Left lung (tissue), 10 donors: ENCODE results near the gene AMOTL1. TPM values are rescaled to one million over a fixed set of nuclear protein-coding genes. Genes with fewer than 3 reads are reported as not detected.

ENCODE experiments used
- ATAC-seq: fragments of 200-7000 bp; cut with Tn5 transposase; one replicate; pipeline ENCODE4 v1.9.1; 2020; ENCODE audit warnings: moderate library complexity
- DNase-seq, 4 donors: peaks; one replicate each; pipeline ENCODE4 v3.0.0-alpha.2; 2013 to 2020
- H3K27ac ChIP-seq, 2 donors: fragments of 200-600 bp; sonication (generic) in 1 of 2; one replicate each; pipeline versions ENCODE4 v1.5.0 to v1.8.0; 2020 to 2021
- H3K27me3 ChIP-seq, 2 donors: fragments of 200-600 bp; sonication (generic) in 1 of 2; one replicate each; pipeline versions ENCODE4 v1.5.0 to v1.8.0; 2020 to 2021
- H3K36me3 ChIP-seq, 2 donors: fragments of 200-600 bp; sonication (generic) in 1 of 2; one replicate each; pipeline versions ENCODE4 v1.5.0 to v1.8.0; 2020 to 2021
- H3K4me1 ChIP-seq, 2 donors: fragments of 200-600 bp; one replicate each; pipeline ENCODE4 v1.8.0; 2021
- H3K4me3 ChIP-seq, 2 donors: fragments of 200-600 bp; sonication (generic) in 1 of 2; one replicate each; pipeline versions ENCODE4 v1.5.0 to v1.8.0; 2020 to 2021; ENCODE audit warnings: mild to moderate bottlenecking in 1 of 2
- H3K9me3 ChIP-seq, 2 donors: fragments of 200-600 bp; sonication (generic) in 1 of 2; one replicate each; pipeline versions ENCODE4 v1.5.0 to v1.8.0; 2020 to 2021
- intact Hi-C, 2 donors: fragments of 100-400 bp; cut with DNase I; formaldehyde crosslinking; loops; one replicate each; pipeline versions ENCODE4 v1.11.2 to v1.14.2; 2022
- polyA plus RNA-seq, 6 donors: library from polyadenylated mRNA; unstranded; fragments of 120-200 nt; gene quantifications; one replicate each; pipeline ENCODE4 v1.2.1, GENCODE V29; 2013; ENCODE audit not compliant: insufficient read length in 6 of 6
- total RNA-seq, 2 donors: library from RNA; stranded (reverse); fragmentation: NEBNext Ultra II Directional; extraction: Animal tissue kit (Norgen Biotek cat#: 25700); gene quantifications; one replicate each; pipeline ENCODE4 v1.2.1, GENCODE V29; 2021
- TF ChIP-seq, protein P1 (sequence below), 2 donors: fragments of 200-600 bp; sonication (generic) in 1 of 2; IDR thresholded peaks; one replicate each; pipeline versions ENCODE4 v1.5.0 to v1.8.0; 2021; ENCODE audit warnings: antibody characterized with exemption in 2 of 2
- donor health status: DM: no; HTN: yes; CAD: no.
- donor health status: DM: no; HTN: no; CAD: no.

Gene AMOTL1
- total and polyA plus RNA-seq, 8 donors, result 42.7 to 67.9 (median 55.5) TPM

DNA sequence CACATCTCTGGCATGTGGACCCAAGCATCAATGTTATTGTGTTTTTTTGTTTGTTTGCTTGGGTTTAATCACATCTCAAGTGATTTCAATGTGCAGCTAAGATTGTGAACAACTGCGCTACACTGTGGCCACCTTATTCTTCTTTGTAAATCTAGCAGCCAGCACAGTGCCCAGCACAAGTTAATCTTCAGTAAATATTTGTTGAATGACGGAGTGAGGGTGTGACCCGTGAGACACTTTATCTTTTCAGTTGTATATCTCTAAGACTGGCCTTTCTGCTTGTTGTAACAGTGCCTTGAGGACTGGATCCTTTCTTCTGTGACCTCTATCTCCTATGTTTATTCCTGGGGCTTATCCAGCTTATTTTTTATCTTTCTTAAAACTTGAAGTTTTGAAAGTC, 21.4 kb upstream of the AMOTL1 start:
- peak; percentile 74 for ATAC-seq
- Histone ChIP-seq H3K4me3 (no peak overlapping the region), H3K27ac (no peak overlapping the region), H3K36me3 (no peaks in the 10 kb centered on the region), H3K9me3 (no peaks in the 10 kb centered on the region), H3K27me3 (peaks cover 0 to 2% of the 10 kb centered on the region in 2 donors), H3K4me1 (peaks cover 0 to 2% of the 10 kb centered on the region in 2 donors)
- TF ChIP-seq, protein P1, sequence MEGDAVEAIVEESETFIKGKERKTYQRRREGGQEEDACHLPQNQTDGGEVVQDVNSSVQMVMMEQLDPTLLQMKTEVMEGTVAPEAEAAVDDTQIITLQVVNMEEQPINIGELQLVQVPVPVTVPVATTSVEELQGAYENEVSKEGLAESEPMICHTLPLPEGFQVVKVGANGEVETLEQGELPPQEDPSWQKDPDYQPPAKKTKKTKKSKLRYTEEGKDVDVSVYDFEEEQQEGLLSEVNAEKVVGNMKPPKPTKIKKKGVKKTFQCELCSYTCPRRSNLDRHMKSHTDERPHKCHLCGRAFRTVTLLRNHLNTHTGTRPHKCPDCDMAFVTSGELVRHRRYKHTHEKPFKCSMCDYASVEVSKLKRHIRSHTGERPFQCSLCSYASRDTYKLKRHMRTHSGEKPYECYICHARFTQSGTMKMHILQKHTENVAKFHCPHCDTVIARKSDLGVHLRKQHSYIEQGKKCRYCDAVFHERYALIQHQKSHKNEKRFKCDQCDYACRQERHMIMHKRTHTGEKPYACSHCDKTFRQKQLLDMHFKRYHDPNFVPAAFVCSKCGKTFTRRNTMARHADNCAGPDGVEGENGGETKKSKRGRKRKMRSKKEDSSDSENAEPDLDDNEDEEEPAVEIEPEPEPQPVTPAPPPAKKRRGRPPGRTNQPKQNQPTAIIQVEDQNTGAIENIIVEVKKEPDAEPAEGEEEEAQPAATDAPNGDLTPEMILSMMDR (IDR thresholded peaks at IDR 0.05), result no peak
- intact Hi-C loops, result no loop called here
- no peak for DNase-seq

DNA sequence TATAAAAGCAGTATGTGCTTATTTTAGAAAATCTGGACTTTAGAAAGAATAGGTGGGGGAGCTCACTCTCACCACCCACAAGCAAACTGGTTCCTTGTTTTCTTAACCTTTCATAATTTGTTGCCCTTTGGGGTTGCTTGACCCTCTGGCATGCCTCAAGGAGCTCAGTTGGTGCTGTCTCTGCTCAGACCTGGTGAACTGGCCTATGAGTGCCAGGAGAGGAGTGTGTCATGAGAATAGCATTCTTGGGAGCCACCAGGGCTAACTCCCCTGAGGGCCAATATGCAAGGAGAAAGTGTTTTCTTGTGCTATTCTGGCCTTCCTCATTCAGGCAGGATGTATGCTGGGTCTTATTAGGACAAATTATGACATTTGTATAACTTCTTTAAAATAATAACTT, 21.0 kb upstream of the AMOTL1 start:
- intact Hi-C loops, result no loop called here
- Histone ChIP-seq H3K27me3 (no peaks in the 10 kb centered on the region), H3K9me3 (no peaks in the 10 kb centered on the region), H3K4me3 (no peak overlapping the region), H3K27ac (no peak overlapping the region), H3K4me1 (no peaks in the 10 kb centered on the region), H3K36me3 (no peaks in the 10 kb centered on the region)
- TF ChIP-seq, protein P1 (IDR thresholded peaks at IDR 0.05), result no peak
- ATAC-seq, result peak; percentile 36
- DNase-seq, result no peak

DNA sequence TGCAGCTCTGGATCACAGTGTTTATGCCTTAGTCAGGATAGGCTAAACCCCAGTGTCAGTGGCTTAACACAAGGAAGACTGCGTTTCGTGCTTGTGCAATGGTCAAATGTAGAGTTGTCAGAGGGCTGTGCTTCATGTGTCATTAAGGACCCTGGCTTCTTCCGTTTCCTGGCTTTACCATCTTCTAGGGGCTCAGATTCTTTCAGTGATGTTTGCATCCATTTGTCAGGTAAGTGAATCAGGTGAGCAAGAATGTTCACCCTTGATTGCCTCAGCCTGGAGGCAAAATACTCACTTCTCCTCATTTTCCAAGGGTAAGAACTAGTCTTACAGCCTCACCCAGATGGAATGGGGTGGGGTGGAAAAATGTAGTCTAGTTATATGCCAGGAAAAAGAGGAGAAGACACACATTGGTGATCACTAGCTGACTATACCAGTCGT, 20.5 kb upstream of the AMOTL1 start:
- DNase-seq (no peak), ATAC-seq (no peak)
- Histone ChIP-seq H3K27me3 (no peaks in the 10 kb centered on the region), H3K36me3 (no peaks in the 10 kb centered on the region), H3K4me1 (no peaks in the 10 kb centered on the region), H3K27ac (no peak overlapping the region), H3K9me3 (no peaks in the 10 kb centered on the region), H3K4me3 (no peak overlapping the region)
- intact Hi-C loops, result no loop called here
- TF ChIP-seq, protein P1 (IDR thresholded peaks at IDR 0.05), result no peak

DNA sequence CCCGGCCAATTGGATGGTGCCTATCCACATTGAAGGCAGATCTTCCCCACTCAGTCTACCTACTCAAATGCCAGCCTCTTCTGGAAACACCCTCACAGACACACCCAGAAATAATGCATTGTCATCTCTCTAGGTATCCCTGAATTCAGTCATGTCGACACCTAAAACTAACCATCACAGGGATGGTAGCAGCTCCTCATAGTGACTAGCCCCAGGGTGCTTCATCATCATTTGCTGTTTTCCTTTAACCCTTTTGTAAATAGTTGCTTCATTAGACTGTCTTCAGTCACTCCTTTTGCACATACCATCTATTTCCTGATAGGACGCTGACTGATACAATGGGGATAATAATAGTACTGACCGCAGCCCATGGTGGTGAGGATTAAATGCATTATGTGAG, 18.8 kb upstream of the AMOTL1 start:
- Histone ChIP-seq H3K27ac (peak overlapping the region in 1 of 2 donors; percentile 53), H3K4me1 (no peaks in the 10 kb centered on the region), H3K36me3 (no peaks in the 10 kb centered on the region), H3K9me3 (no peaks in the 10 kb centered on the region), H3K4me3 (no peak overlapping the region), H3K27me3 (no peaks in the 10 kb centered on the region)
- intact Hi-C loops, result no loop called here
- DNase-seq (no peak), ATAC-seq (no peak)
- TF ChIP-seq, protein P1 (IDR thresholded peaks at IDR 0.05), result no peak

DNA sequence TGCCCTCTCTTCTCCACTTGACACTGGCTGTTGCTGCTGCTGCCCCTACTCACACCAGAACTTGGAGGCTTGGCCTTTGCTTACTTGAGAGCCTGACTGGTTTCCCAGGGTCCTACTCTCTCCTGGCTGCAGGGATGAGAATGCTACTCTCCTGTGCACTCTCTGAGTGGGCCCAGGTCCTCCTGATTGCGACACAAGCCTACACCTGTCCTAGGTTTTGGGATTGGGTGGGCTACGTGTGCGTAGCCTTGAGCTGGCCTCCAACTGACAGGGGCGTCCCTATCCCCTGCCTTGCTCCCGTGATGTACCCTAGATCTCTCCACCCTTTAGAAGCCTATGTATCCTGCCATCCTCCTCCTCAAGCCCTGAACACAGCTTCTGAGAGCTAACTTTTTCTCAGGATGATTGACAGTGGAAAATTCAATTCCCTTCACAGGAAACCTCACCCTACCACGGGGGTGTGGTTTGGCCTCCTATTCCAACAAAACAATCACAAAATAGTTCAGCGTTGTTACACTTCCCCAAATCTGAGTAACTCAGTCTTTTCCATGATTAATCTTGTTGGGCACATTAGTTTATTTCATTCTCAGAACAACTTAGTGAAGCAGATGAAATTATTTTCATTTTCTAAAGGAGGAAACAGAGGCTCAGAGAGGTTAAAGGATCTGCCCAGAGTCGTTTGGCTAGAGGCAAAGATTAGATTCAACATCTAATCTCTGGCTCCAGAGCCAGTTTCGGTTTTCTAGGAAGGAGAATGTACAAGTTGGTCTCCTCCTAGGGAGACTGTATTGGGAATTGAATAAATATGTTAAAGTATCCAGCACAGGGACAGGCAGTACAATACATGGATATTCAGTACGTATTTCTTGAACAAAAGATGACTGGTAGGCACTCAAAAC, 17.6 kb upstream of the AMOTL1 start:
- DNase-seq (no peak), ATAC-seq (no peak)
- Histone ChIP-seq H3K4me3 (no peak overlapping the region), H3K36me3 (no peaks in the 10 kb centered on the region), H3K27ac (peak overlapping the region in 1 of 2 donors; percentile 53), H3K9me3 (no peaks in the 10 kb centered on the region), H3K27me3 (no peaks in the 10 kb centered on the region), H3K4me1 (no peaks in the 10 kb centered on the region)
- TF ChIP-seq, protein P1 (IDR thresholded peaks at IDR 0.05), result no peak
- intact Hi-C loops, result no loop called here
